ENCODE measurements around the gene MAD1L1. TPM values are rescaled to one million over a fixed set of nuclear protein-coding genes. Genes with fewer than 3 reads are reported as not detected.
A peak's percentile ranks its signal among the peaks of the same experiment; 100 is the strongest.

The MAD1L1 gene
- total RNA-seq, 2 experiments from 2014 or later = 58.3 to 65.3 TPM

DNA sequence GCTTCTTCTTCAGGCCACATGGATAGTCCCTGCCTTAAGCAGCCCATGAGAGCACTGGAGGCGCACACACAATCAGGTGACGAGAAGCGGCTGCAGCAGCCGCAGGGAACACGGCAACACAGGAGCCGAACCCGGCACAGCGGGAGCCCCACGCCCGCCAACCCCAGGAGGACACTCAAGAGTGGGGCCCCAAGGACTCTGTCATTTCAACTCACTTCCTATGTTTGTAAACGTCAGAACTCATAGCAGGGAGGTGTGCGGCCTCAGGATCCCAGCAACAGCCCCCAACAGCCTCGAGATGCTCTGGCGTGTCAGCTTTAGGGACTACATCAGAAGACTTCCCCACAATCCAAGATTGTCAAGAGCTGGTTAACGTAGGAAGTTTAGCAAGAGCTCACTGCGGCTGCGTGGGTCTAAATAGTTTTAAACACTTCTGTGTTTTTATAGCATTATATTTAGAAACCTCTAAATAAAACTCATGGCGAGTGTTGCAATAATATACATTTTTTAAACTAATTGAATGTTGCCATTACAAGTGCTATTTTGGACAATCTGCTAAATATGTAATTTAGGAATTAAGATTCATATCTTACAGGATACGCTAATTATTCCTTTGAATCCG lies 123.4 kb downstream of the MAD1L1 start:
- ChIA-PET CTCF (ENCODE audit: unreplicated experiment) (no interaction called here), POLR2A (interaction anchor here (0.9 to 2.7 kb wide), 4 partner anchors 9 to 152 kb away, joined by 3 to 12 read pairs (median 4); no protein-coding TSS in a partner anchor)
- no peaks in the 10 kb centered on the region for H4K20me1 ChIP-seq (ENCODE audit: insufficient read depth, low read length)
- peak; percentile 13 for DNase-seq (ENCODE audit: low spot score)
- H3K9me3 ChIP-seq (ENCODE audit: low read length) = no peaks in the 10 kb centered on the region
- H3K4me3 ChIP-seq (ENCODE audit: low read depth, low read length, poor library complexity, severe bottlenecking) = peak overlapping the region; percentile 64
- H3K36me3 ChIP-seq (ENCODE audit: insufficient read depth, low read length) = no peaks in the 10 kb centered on the region
- TF ChIP-seq EZH2phosphoT487 (IDR thresholded peaks at IDR 0.05; ENCODE audit: borderline replicate concordance, low read depth, low read length) (no peak), CTCF (conservative IDR thresholded peaks at IDR 0.05; ENCODE audit: low read length) (no peak)
- H3K27ac ChIP-seq (ENCODE audit: low read depth, low read length, poor library complexity, severe bottlenecking) = peak overlapping the region; percentile 79
- no peaks in the 10 kb centered on the region for H3K79me2 ChIP-seq (ENCODE audit: insufficient read depth, low read depth, low read length)
- H3K4me1 ChIP-seq (ENCODE audit: insufficient read depth, low read length, poor library complexity, severe bottlenecking) = peaks cover 47% of the 10 kb centered on the region
- peak overlapping the region; percentile 79 for H3K4me2 ChIP-seq (ENCODE audit: low read length)
- peak overlapping the region; percentile 26; the same call in 1 of the 2 replicates for H2AFZ ChIP-seq (ENCODE audit: low read length)
- BruUV-seq (replicated peaks) = no TSS peak
- H3K9me2 ChIP-seq (ENCODE audit: insufficient read depth, low read length) = no peaks in the 10 kb centered on the region
- intact Hi-C loops (cut with micrococcal nuclease; ENCODE audit: unreplicated experiment) = loop anchor here (2.0 kb wide), 2 partner anchors 69 to 125 kb away; no protein-coding TSS in a partner anchor

GRCh38 chr7:2108501-2109250 lies 124.1 kb downstream of the MAD1L1 start:
- BruUV-seq (replicated peaks) = no TSS peak
- TF ChIP-seq EZH2phosphoT487 (IDR thresholded peaks at IDR 0.05; ENCODE audit: borderline replicate concordance, low read depth, low read length) (no peak), CTCF (conservative IDR thresholded peaks at IDR 0.05; ENCODE audit: low read length) (0 out of 2 replicates have a peak, but pooled peaks have one; percentile 26)
- ChIA-PET CTCF (ENCODE audit: unreplicated experiment) (interaction anchor here (0.6 kb wide), 1 partner anchor 498 kb away, joined by 9 read pairs; no protein-coding TSS in a partner anchor), POLR2A (interaction anchor here (0.9 to 2.7 kb wide), 4 partner anchors 9 to 152 kb away, joined by 3 to 12 read pairs (median 4); no protein-coding TSS in a partner anchor)
- peak overlapping the region; percentile 79 for H3K27ac ChIP-seq (ENCODE audit: low read depth, low read length, poor library complexity, severe bottlenecking)
- intact Hi-C loops (cut with micrococcal nuclease; ENCODE audit: unreplicated experiment) = loop anchor here (2.0 kb wide), 2 partner anchors 68 to 126 kb away; no protein-coding TSS in a partner anchor
- peak; percentile 39 for DNase-seq (ENCODE audit: low spot score)
- H3K4me1 ChIP-seq (ENCODE audit: insufficient read depth, low read length, poor library complexity, severe bottlenecking) = peaks cover 53% of the 10 kb centered on the region
- H3K9me2 ChIP-seq (ENCODE audit: insufficient read depth, low read length) = no peaks in the 10 kb centered on the region
- peak overlapping the region; percentile 79 for H3K4me2 ChIP-seq (ENCODE audit: low read length)
- H3K9me3 ChIP-seq (ENCODE audit: low read length) = no peaks in the 10 kb centered on the region
- peak overlapping the region; percentile 64 for H3K4me3 ChIP-seq (ENCODE audit: low read depth, low read length, poor library complexity, severe bottlenecking)
- no peaks in the 10 kb centered on the region for H3K36me3 ChIP-seq (ENCODE audit: insufficient read depth, low read length)
- H3K79me2 ChIP-seq (ENCODE audit: insufficient read depth, low read depth, low read length) = no peaks in the 10 kb centered on the region
- no peak overlapping the region; the same call in 1 of the 2 replicates for H2AFZ ChIP-seq (ENCODE audit: low read length)
- H4K20me1 ChIP-seq (ENCODE audit: insufficient read depth, low read length) = no peaks in the 10 kb centered on the region

Data from OCI-LY7 (cell line).